Fibroblast of villous mesenchyme (primary cell): ENCODE results near the gene ABCC1. TPM values are rescaled to one million over a fixed set of nuclear protein-coding genes. Genes with fewer than 3 reads are reported as not detected.
A peak's percentile ranks its signal among the peaks of the same experiment; 100 is the strongest.

Experiments used
- DNase-seq: peaks from one replicate; pipeline ENCODE4 v3.0.0-alpha.2; 2010; ENCODE audit warnings: low read depth
- H3K4me3 ChIP-seq: 2 replicates; pipeline ENCODE4 v1.5.1; 2011; ENCODE audit warnings: low read depth, mild to moderate bottlenecking, low read length
- CTCF ChIP-seq: IDR thresholded peaks from 2 replicates; pipeline ENCODE4 v1.5.1; 2012; ENCODE audit warnings: low read depth, mild to moderate bottlenecking, low read length; ENCODE audit not compliant: insufficient read depth
- total RNA-seq: library from RNA; depleted of rRNA; stranded (reverse); fragments of >200 nt; gene quantifications from 2 replicates; pipeline ENCODE4 v1.2.3, GENCODE V29; 2012

ABCC1 gene
- total RNA-seq = 26.1 and 34.1 TPM in 2 replicates

DNA sequence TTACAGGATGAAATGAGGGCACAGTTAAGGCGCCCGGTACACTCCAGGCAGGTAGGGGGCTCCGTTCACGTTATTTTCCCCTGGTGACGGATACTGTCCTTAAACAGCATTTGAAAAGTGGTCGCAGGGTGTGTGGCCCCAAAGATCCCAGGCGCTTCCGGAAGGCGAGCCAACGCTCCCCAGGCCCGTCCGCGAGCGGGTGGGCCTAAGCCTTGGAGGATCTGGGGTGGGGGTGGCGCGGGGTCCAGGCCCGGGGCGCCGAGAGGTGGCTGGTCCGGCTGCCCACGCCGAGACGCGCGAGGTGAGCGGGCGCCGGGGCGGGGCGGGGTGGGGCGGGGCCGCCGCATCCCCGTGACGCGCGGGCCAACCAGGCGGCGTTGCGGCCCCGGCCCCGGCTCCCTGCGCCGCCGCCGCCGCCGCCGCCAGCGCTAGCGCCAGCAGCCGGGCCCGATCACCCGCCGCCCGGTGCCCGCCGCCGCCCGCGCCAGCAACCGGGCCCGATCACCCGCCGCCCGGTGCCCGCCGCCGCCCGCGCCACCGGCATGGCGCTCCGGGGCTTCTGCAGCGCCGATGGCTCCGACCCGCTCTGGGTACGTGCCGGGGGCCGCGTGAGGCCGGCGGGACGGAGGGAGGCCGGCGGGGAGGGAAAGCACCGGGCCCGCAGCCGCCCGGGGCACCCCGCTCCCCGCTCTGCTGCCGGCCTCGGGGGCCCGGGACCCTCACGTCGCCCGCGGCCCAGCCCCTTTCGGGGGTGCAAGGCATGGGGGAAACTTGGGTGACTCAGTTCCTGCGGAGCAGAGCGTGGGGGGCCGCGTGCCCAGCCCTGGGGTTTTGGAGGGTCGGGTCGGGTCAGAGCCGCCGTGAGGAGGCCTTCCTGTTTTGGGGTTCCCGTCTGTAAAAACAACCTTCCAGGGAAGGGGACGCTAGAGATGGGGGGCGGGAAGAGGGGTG, at the start of gene ABCC1:
Gene ABCC1, plus strand, starts transcription at position 407 of the 951 bp plus-strand sequence. Its CDS starts 136 bp downstream, at position 543.
- DNase-seq = no peak
- TF ChIP-seq CTCF = no peak

DNA sequence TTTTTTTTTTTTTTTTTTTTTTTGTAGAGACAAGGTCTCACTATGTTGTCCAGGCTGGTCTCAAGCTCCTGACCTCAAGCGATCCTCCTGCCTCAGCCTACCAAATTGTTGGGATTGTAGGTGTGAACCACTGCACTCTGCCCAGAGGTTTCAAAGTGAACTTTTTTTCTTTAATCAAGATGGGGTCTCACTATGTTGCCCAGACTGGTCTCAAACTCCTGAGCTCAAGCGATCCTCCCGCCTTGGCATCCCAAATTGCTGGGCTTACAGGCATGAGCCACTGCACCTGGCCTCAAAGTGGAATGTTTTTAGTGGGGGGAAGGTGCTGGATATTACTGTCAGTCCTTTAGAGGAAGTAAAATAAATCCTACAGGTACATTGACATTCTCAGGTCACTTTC, 49.1 kb upstream of the ABCC1 start:
- TF ChIP-seq CTCF = no peak
- DNase-seq = no peak
- H3K4me3 ChIP-seq = no peak overlapping the region

More for the DNA sequence above, at the start of gene ABCC1:
- peak within 1 kb of the TSS; percentile 86 for H3K4me3 ChIP-seq

- no peak for TF ChIP-seq CTCF
- DNase-seq = no peak
- no peak overlapping the region for H3K4me3 ChIP-seq
These were observed 48.4 kb upstream of the ABCC1 start for GRCh38 chr16:15900901-15901500.

DNA sequence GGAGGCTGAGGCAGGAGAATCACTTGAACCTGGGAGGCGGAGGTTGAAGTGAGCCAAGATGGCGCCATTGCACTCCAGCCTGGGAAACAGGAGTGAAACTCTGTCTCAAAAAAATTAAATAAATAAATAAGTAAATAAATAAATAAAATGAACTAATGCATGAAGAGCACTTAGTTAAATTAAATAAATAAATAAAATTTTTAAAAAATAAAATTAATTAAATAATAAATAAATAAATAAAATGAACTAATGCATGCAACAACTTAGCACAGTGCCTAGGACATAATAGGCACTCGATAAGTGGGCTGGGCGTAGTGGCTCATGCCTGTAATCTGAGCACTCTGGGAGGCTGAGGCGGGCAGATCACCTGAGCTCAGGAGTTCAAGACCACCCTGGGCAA, 45.5 kb upstream of the ABCC1 start:
- no peak for DNase-seq
- no peak overlapping the region for H3K4me3 ChIP-seq
- TF ChIP-seq CTCF = no peak

- TF ChIP-seq CTCF = no peak
- no peak overlapping the region for H3K4me3 ChIP-seq
- DNase-seq = no peak
These were observed 43.0 kb upstream of the ABCC1 start for GRCh38 chr16:15906439-15906838.

DNA sequence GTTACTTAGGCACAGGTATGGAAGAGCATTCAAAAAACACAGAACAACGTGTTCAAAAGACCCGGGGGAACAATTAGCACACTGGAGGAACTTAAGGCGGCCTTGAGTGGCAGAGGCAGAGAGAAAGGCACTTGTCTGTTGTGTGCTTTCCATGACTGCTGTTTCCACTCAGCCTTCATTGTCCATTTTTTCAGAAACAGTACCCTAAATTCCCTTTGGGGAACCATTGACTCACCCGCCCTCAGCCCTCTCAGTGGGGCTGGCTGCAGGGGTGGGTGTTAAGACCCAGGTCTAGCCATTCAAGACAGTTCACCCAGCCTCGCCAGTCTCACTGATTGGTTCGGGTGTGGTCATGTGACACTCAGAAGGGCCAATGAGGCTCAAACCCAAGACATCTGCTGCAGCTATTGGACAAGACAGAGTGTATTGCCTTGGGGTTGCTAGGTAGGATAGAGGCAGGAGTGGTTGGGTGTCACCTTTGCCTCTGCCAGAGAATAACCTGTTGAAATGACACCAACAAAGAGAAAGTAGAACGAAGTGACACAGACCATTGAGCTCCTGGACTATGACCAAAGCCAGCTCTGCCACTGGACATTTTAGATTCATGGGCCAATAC, 41.4 kb upstream of the ABCC1 start:
- TF ChIP-seq CTCF = no peak
- peak; percentile 26 for DNase-seq
- H3K4me3 ChIP-seq = no peak overlapping the region
